Measurements from ENCODE around the gene BMP7. TPM values are rescaled to one million over a fixed set of nuclear protein-coding genes. Genes with fewer than 3 reads are reported as not detected.

BMP7 gene
- total and polyA plus RNA-seq, 2 experiments from 2014 or later: 130 to 276 TPM

DNA sequence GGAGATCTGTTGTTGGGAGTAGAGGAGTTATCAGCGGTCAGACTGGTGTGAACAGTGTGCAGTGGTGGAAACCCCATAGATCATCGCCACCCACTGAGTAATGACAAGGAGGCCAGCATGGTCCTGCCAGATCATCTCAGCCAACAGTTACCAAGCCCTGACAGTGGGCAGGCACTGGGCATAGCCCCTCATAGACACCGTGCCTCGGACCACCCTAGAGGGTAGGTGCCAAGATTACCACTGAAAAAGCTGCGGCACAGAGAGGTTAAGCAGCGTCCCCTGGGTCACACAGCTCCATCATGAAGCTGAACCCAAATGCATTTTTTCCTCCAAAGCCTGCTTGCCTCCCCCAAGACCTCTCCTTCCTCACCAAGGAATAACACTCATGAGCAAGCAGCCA, 21.5 kb upstream of the BMP7 start:
- DNase-seq (ENCODE audit: low read depth in 1 of 2, low spot score in 1 of 2): no peak
- H3K27me3 ChIP-seq: no peaks in the 10 kb centered on the region

DNA sequence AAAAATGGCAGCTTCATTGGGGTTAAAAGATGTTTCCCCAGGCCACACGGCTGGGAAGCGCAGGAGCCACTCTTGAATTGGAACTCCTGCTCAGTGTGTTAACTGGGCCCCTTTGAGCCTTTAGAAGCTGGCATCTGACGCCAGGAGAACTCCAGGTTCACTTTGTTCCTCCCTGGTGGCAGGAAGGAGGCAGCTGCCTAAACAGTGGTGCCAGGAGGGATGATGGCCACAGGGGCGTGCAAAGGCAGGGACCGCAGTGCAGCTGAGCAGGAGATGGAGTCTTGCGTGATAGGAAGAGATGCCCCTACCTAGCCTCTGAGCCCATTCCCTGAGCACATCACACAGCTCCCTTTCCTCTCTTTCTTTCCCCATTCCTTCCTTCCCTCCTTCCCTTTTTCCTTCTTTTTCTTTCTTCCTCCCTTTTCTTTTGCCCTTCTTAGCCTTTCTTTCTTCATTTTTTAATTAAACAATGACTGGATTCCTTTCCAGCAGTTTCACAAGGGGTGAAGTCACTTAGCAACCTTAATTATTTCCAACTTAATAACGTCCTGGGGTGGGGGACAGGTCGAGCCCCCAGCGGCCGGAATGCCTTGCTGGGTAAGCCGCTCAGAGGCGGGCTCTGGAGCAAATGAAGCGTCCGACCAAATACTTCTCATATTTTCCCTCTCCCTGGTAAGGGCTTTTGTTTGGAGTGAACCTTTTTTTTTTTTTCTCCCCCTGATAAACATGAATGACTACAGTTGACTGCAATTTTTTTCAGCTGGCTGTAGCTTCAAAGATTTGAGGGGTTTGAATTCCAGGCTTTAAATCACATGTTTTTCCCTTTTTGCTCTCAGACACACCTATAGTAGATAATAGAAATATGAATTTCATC, 20.8 kb upstream of the BMP7 start:
- no peaks in the 10 kb centered on the region for H3K9me3 ChIP-seq (ENCODE audit: low read depth)
- TF ChIP-seq, protein P1, sequence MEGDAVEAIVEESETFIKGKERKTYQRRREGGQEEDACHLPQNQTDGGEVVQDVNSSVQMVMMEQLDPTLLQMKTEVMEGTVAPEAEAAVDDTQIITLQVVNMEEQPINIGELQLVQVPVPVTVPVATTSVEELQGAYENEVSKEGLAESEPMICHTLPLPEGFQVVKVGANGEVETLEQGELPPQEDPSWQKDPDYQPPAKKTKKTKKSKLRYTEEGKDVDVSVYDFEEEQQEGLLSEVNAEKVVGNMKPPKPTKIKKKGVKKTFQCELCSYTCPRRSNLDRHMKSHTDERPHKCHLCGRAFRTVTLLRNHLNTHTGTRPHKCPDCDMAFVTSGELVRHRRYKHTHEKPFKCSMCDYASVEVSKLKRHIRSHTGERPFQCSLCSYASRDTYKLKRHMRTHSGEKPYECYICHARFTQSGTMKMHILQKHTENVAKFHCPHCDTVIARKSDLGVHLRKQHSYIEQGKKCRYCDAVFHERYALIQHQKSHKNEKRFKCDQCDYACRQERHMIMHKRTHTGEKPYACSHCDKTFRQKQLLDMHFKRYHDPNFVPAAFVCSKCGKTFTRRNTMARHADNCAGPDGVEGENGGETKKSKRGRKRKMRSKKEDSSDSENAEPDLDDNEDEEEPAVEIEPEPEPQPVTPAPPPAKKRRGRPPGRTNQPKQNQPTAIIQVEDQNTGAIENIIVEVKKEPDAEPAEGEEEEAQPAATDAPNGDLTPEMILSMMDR (IDR thresholded peaks at IDR 0.05; ENCODE audit: low read depth, low read length): no peak
- H3K4me1 ChIP-seq (ENCODE audit: low read depth): peaks cover 9% of the 10 kb centered on the region
- no peaks in the 10 kb centered on the region for H3K36me3 ChIP-seq
- DNase-seq (ENCODE audit: low read depth in 1 of 2, low spot score in 1 of 2): peak in 1 of 2 donors; percentile 44
- H3K27me3 ChIP-seq: no peaks in the 10 kb centered on the region
- H3K4me3 ChIP-seq: no peak overlapping the region
- no peak overlapping the region for H3K27ac ChIP-seq

More for the DNA sequence above, 21.5 kb upstream of the BMP7 start:
- peaks cover 8% of the 10 kb centered on the region for H3K4me1 ChIP-seq (ENCODE audit: low read depth)
- TF ChIP-seq, protein P1 (IDR thresholded peaks at IDR 0.05; ENCODE audit: low read depth, low read length): no peak
- no peaks in the 10 kb centered on the region for H3K36me3 ChIP-seq
- no peak overlapping the region for H3K4me3 ChIP-seq
- no peak overlapping the region for H3K27ac ChIP-seq
- no peaks in the 10 kb centered on the region for H3K9me3 ChIP-seq (ENCODE audit: low read depth)

DNA sequence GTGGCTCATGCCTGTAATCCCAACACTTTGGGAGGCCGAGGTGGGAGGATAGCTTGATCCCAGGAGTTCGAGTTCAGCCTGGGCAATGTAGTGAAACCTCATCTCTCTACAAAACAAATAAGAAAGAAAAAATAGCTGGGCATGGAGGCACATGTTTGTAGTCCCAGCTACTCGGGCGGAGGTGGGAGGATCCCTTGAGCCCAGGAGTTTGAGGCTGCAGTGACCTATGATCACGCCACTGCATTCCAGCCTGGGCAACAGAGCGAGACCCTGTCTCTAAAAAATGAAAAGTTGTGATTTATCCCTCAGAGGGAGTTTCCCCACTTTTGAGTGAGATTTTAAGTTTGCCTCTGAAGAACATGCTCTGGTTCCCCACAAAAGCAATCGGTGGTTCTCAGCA, 17.4 kb upstream of the BMP7 start:
- H3K9me3 ChIP-seq (ENCODE audit: low read depth): no peaks in the 10 kb centered on the region
- H3K4me3 ChIP-seq: no peak overlapping the region
- no peak overlapping the region for H3K27ac ChIP-seq
- H3K27me3 ChIP-seq: no peaks in the 10 kb centered on the region
- peaks cover 9% of the 10 kb centered on the region for H3K4me1 ChIP-seq (ENCODE audit: low read depth)
- no peaks in the 10 kb centered on the region for H3K36me3 ChIP-seq
- TF ChIP-seq, protein P1 (IDR thresholded peaks at IDR 0.05; ENCODE audit: low read depth, low read length): no peak
- no peak for DNase-seq (ENCODE audit: low read depth in 1 of 2, low spot score in 1 of 2)

DNA sequence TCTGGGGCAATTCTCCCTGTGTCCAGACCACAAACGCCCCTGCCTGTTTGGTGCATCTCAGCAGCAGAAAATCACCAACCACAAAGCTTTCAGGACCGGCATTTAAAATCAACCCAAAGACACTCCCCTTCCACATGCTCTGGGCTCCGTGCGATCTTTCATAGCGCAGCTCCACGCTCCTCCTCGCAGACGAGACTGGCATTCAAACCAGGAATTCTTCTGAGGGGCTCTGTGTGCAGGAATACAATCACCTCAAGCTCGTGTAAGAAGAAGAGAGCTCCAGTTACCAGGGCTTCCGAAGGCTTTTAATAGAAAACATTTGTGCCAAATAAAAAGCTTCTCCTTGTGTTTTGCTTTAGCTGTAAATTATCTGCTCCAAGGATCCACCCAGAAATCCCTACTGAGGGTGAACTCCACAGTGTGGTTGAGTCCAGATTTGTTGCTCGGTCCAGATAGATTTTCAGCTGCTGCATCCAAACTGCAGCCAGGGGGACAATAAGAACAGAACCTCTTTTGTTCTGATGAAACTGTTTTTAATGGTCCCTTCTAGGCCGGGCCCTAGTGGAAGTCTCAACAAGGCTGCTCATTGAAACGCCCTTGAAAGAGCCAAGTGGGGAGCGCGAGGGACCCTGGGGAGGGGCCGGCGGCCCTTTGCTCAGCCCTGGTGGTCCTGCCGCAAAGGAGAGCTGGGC, 16.4 kb upstream of the BMP7 start:
- Histone ChIP-seq H3K4me1 (ENCODE audit: low read depth) (peaks cover 11% of the 10 kb centered on the region), H3K4me3 (no peak overlapping the region), H3K36me3 (no peaks in the 10 kb centered on the region), H3K9me3 (ENCODE audit: low read depth) (no peaks in the 10 kb centered on the region), H3K27ac (no peak overlapping the region), H3K27me3 (no peaks in the 10 kb centered on the region)
- TF ChIP-seq, protein P1 (IDR thresholded peaks at IDR 0.05; ENCODE audit: low read depth, low read length): no peak
- no peak for DNase-seq (ENCODE audit: low read depth in 1 of 2, low spot score in 1 of 2)

DNA sequence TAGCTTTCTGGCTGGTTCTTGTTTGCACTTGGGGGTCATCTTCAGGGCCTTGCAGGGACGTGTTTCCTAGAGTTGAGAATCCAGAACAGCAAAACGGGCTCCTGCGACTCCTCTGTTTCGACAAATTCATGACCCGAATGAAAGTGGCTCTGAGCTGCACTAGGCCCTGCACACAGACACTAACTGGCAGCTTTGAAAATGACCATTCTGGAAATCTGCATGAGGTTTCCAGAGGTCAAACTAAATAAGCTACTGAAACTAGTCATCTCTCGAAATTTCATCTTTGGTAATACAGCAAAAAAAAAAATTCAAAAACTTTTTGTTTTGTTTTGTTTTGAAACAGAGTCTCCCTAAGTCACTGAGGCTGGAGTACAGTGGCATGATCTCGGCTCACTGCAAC, 15.5 kb upstream of the BMP7 start:
- no peak for DNase-seq (ENCODE audit: low read depth in 1 of 2, low spot score in 1 of 2)
- Histone ChIP-seq H3K9me3 (ENCODE audit: low read depth) (no peaks in the 10 kb centered on the region), H3K36me3 (no peaks in the 10 kb centered on the region), H3K27ac (no peak overlapping the region), H3K4me3 (no peak overlapping the region), H3K27me3 (no peaks in the 10 kb centered on the region), H3K4me1 (ENCODE audit: low read depth) (peaks cover 9% of the 10 kb centered on the region)
- TF ChIP-seq, protein P1 (IDR thresholded peaks at IDR 0.05; ENCODE audit: low read depth, low read length): no peak

All from cardiac muscle cell (in vitro differentiated cells and primary cell).